ENCODE results near the gene RGS10.

The RGS10 gene

DNA sequence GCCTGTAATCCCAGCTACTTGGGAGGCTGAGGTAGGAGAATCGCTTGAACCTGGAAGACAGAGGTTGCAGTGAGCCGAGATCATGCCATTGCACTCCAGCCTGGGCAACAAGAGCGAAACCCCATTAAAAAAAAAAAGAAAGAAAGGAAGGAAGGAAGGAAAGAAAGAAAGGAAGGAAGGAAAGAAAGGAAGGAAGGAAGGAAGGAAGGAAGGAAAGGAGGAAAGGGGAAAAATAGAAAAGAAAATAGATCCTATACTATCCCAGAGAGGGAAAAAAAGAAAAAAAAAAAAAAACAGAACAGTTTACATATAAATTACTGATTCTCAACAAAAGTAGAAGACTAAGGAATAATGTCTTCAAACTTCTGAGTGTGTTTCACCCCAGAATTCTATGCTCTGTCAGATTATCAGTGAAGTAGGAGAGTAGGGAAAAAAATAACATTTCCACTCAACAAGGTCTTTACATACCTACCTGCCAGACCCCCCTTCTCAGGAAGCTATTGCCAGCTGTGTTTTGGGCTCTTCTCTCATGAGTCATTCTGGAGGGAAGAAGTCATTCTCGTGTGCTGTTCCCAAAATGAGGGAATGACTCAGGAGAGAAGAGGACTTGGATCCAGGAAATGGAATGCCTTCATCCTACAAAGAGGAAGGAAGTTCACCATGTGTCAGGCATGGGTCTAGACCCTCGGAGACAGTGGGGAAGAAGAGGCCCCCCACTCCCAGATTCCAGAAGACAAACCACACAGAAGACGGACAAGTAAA, 20.9 kb downstream of the RGS10 start:
- TF ChIP-seq, protein P1, sequence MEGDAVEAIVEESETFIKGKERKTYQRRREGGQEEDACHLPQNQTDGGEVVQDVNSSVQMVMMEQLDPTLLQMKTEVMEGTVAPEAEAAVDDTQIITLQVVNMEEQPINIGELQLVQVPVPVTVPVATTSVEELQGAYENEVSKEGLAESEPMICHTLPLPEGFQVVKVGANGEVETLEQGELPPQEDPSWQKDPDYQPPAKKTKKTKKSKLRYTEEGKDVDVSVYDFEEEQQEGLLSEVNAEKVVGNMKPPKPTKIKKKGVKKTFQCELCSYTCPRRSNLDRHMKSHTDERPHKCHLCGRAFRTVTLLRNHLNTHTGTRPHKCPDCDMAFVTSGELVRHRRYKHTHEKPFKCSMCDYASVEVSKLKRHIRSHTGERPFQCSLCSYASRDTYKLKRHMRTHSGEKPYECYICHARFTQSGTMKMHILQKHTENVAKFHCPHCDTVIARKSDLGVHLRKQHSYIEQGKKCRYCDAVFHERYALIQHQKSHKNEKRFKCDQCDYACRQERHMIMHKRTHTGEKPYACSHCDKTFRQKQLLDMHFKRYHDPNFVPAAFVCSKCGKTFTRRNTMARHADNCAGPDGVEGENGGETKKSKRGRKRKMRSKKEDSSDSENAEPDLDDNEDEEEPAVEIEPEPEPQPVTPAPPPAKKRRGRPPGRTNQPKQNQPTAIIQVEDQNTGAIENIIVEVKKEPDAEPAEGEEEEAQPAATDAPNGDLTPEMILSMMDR (IDR thresholded peaks at IDR 0.05; ENCODE audit: low read length, missing control alignments): no peak
- no peak overlapping the region for H3K4me3 ChIP-seq (replicated peaks; ENCODE audit: low read depth, low read length)
- DNase-seq (ENCODE audit: low read depth): peak; percentile 73

DNA sequence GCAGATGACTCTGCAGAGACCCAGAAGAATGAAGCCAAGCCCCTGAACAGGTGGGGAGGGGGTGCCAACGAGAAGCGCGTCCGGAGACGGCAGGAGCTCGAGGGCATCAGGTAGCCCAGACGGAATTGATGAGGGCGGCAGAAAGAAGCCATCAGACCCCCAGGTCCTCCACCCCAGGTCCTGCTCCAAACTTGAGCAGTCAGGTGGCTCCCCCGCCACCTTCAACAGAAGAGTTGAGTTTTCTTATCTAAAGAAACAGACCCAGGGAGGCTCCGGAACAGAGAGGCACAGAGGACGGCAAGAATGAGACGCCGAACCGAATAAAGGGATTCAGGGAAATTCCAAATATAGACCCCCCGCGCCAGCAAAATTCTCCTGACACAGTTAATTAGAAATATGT, 22.2 kb downstream of the RGS10 start:
- TF ChIP-seq, protein P1 (IDR thresholded peaks at IDR 0.05; ENCODE audit: low read length, missing control alignments): no peak
- DNase-seq (ENCODE audit: low read depth): no peak
- no peak overlapping the region for H3K4me3 ChIP-seq (replicated peaks; ENCODE audit: low read depth, low read length)

DNA sequence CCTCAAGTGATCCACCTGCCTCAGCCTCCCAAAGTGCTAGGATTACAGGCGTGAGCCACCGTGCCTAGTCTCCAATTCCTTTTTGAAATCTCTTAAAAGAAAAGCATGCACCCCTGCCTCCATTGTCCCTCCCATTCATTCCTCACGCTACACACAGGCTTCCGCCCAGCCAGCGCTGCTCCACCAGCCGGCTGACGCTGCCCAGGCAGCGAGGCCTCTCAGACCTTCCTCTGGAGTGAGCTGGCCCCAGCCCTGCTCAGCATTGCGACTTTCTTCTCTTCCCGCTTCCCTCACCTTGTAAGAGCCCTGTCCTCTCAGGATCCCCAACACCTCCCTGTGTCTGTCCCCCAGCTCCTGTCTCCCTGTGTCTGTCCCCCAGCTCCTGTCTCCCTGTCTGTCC, 23.6 kb downstream of the RGS10 start:
- H3K4me3 ChIP-seq (replicated peaks; ENCODE audit: low read depth, low read length): no peak overlapping the region
- DNase-seq (ENCODE audit: low read depth): no peak
- TF ChIP-seq, protein P1 (IDR thresholded peaks at IDR 0.05; ENCODE audit: low read length, missing control alignments): no peak

DNA sequence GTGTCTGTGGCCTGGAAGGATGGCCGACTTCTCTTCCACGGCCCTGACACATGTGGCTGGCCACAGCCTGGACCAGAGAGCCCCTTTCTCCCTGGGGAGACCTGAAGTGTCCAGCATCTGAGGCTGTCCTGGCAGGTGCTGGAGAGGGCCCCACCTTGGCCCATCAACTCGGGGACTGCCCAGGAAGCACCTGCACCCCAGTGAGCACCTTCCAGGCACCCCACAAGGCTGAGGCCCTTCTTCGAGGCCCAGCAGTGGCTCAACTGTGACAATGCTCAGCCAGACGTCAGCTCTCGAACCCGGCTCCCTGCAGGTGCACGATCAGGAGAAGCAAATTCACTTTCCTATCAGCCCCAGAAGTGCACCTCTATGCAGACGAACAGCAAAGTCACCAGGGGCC, 24.3 kb downstream of the RGS10 start:
- TF ChIP-seq, protein P1 (IDR thresholded peaks at IDR 0.05; ENCODE audit: low read length, missing control alignments): no peak
- DNase-seq (ENCODE audit: low read depth): no peak
- no peak overlapping the region for H3K4me3 ChIP-seq (replicated peaks; ENCODE audit: low read depth, low read length)

DNA sequence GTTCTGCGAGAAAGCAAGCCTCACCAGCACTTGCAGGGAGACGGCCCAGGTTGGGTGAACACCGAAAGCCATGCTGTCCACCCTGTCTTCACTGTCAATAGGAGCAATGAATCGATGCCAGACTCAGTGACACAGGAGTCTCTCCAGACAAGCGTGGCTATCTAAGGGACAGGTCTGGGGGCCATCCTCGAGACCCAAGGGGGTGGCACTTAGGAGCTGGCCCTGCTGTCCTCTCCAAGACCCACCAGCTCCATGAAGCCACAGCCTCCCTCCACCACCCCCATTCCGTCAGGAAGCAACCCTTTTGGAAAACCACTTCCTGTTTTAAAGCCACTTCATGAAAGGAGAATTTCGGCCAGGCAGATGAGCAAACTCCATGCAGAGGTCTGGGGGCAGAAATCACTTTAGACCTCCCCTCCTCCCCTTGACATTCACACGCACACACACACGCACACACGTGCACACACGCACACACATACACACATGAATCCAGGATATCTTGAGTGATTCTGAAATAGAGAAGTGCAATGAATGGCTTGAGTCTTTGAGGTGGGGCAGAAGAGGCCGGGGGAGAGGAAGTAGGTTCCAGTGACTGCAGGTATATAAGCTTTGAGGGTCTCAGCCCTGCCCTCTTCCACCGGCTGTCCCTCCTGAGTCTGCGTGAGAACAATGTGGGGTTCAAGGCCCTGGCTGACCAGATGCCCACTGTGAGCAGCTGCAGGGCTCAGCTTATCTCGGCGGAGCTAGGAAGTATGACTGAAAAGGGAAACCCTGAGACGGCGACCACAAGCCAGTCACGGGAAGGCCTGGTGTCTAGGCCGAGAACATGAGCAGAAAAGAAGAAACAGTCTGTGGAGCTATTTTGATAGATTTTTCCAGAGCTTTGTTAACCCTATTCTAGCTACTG, 25.0 kb downstream of the RGS10 start:
- TF ChIP-seq, protein P1 (IDR thresholded peaks at IDR 0.05; ENCODE audit: low read length, missing control alignments): no peak
- DNase-seq (ENCODE audit: low read depth): no peak
- H3K4me3 ChIP-seq (replicated peaks; ENCODE audit: low read depth, low read length): no peak overlapping the region

DNA sequence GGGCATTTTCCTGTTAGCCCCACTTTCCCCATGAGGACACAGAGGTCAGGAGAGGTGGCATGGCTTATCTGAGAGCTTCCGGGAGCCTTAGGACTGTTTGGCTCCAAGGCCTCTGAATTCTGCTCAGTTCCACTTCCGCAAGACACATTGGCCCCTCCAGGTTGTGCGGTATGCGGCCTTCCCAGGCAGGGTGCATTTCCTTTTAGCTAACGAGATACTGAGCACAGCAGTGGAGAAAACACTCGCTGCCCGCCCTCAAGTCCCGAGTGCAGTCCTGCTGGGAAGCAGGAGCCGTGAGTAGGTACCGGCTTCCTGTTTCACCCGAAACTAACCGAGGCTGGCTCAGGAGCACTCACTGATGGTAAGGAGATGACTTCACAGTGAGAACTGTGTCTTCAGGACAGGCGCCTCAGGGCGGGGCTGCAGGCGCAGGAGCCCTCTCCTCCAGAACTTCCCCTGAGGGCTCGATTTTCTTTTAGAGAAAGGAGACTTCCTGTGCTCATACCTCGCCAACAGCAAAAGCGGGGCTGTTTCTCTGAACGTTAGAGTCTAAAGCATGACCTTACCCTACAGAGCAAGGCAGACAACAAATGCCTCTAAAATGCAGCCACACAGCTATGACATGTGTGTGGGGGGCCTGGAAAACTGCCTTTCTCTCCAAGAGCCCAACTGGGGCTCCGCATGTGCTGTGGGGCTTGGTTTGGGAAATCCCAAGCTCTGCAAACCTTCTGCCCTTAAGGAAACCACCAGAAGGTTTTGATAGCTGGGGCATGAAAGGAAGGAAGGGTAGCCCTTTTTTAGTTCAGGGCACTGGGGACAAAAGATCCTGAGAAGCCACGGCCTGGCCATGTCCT, 25.9 kb downstream of the RGS10 start:
- H3K4me3 ChIP-seq (replicated peaks; ENCODE audit: low read depth, low read length): no peak overlapping the region
- TF ChIP-seq, protein P1 (IDR thresholded peaks at IDR 0.05; ENCODE audit: low read length, missing control alignments): no peak
- no peak for DNase-seq (ENCODE audit: low read depth)

Measured in fibroblast of pulmonary artery (primary cell).